Tibial nerve (tissue), 4 donors: ENCODE results near the gene RHCE. TPM values are rescaled to one million over a fixed set of nuclear protein-coding genes. Genes with fewer than 3 reads are reported as not detected.

Source experiments
- DNase-seq, 2 donors: peaks; one replicate each; pipeline ENCODE4 v3.0.0-alpha.2; 2019; ENCODE audit warnings: low spot score in 2 of 2
- H3K27ac ChIP-seq, 4 donors: fragments of 200-600 bp; sonication (generic) in 3 of 4; one replicate each; pipeline ENCODE4 v1.5.1; 2017 to 2019; ENCODE audit warnings: mild to moderate bottlenecking in 1 of 4
- H3K27me3 ChIP-seq, 2 donors: fragments of 200-600 bp; sonication (generic) in 1 of 2; one replicate each; pipeline versions ENCODE4 v1.5.1 to v1.6.0; 2017 to 2019
- H3K36me3 ChIP-seq, 3 donors: fragments of 200-600 bp; sonication (generic); one replicate each; pipeline ENCODE4 v1.5.1; 2018 to 2019
- H3K4me1 ChIP-seq, 4 donors: fragments of 200-600 bp; sonication (generic) in 3 of 4; one replicate each; pipeline ENCODE4 v1.5.1; 2017 to 2019
- H3K4me3 ChIP-seq, 4 donors: fragments of 200-600 bp; sonication (generic) in 3 of 4; one replicate each; pipeline ENCODE4 v1.5.1; 2017 to 2019; ENCODE audit warnings: mild to moderate bottlenecking in 1 of 4, moderate library complexity in 1 of 4
- H3K9me3 ChIP-seq, 4 donors: fragments of 200-600 bp; sonication (generic) in 3 of 4; one replicate each; pipeline ENCODE4 v1.5.1; 2017 to 2019
- CTCF ChIP-seq, 5 experiments: fragments of 200-600 bp in 3 of 5; fragments of 450-650 bp in 2 of 5; sonication (generic) in 3 of 5; IDR thresholded peaks; one replicate each; pipeline ENCODE4 v1.5.1; 2016 to 2019; ENCODE audit warnings: antibody characterized with exemption in 5 of 5, mild to moderate bottlenecking in 3 of 5, moderate library complexity in 2 of 5
- EP300 ChIP-seq, 2 donors: sonication (generic); formaldehyde crosslinking; IDR thresholded peaks; one replicate each; pipeline ENCODE4 v1.6.1; 2017; ENCODE audit warnings: antibody characterized with exemption in 2 of 2, mild to moderate bottlenecking in 1 of 2
- POLR2A ChIP-seq, 2 donors: fragments of 450-650 bp; IDR thresholded peaks; one replicate each; pipeline ENCODE4 v1.6.1; 2017; ENCODE audit warnings: antibody characterized with exemption in 2 of 2, mild to moderate bottlenecking in 2 of 2, moderate library complexity in 2 of 2
- WGBS, 2 donors: methylation state at CpG; one replicate each; pipeline ENCODE4 v1.1.5; 2018; 5-methylcytosine and 5-hydroxymethylcytosine counted together
- total RNA-seq, 4 donors: library from RNA; depleted of rRNA; stranded (reverse); fragments of >200 nt; gene quantifications; one replicate each; pipeline ENCODE4 v1.1.0, GENCODE V29; 2016

RHCE gene
- total RNA-seq, 4 donors from 2014 or later, result 0.22 TPM; not detected in 3

GRCh38 chr1:25443030-25443699 is 22.5 kb upstream of the RHCE start:
- H3K9me3 ChIP-seq, result no peaks in the 10 kb centered on the region
- H3K4me1 ChIP-seq, result peaks cover 0 to 11% (median 0%) of the 10 kb centered on the region in 4 donors
- peaks cover 0 to 16% (median 0%) of the 10 kb centered on the region in 3 donors for H3K36me3 ChIP-seq
- TF ChIP-seq EP300 (IDR thresholded peaks at IDR 0.05), result no peak
- TF ChIP-seq CTCF (IDR thresholded peaks at IDR 0.05), result no peak
- no peak for TF ChIP-seq POLR2A (IDR thresholded peaks at IDR 0.05)
- H3K27me3 ChIP-seq, result no peaks in the 10 kb centered on the region
- DNase-seq, result no peak
- WGBS, 2 donors, result 92% methylated on average over 4 of the region's 4 CpGs
- no peak overlapping the region for H3K27ac ChIP-seq
- no peak overlapping the region for H3K4me3 ChIP-seq

- no peak for DNase-seq
- peaks cover 0 to 11% (median 0%) of the 10 kb centered on the region in 4 donors for H3K4me1 ChIP-seq
- 73 to 90% methylated on average over 1 of the region's 1 CpG for WGBS, 2 donors
- peaks cover 0 to 6% (median 0%) of the 10 kb centered on the region in 3 donors for H3K36me3 ChIP-seq
- H3K9me3 ChIP-seq, result no peaks in the 10 kb centered on the region
- H3K4me3 ChIP-seq, result no peak overlapping the region
- no peaks in the 10 kb centered on the region for H3K27me3 ChIP-seq
- no peak overlapping the region for H3K27ac ChIP-seq
- TF ChIP-seq CTCF (IDR thresholded peaks at IDR 0.05) (no peak), EP300 (IDR thresholded peaks at IDR 0.05) (no peak), POLR2A (IDR thresholded peaks at IDR 0.05) (no peak)
Observed at GRCh38 chr1:25442178-25442577, 21.6 kb upstream of the RHCE start.

GRCh38 chr1:25439287-25439686 is 18.7 kb upstream of the RHCE start:
- Histone ChIP-seq H3K36me3 (no peaks in the 10 kb centered on the region), H3K9me3 (no peaks in the 10 kb centered on the region), H3K4me3 (no peak overlapping the region), H3K27me3 (no peaks in the 10 kb centered on the region), H3K4me1 (peaks cover 0 to 29% (median 19%) of the 10 kb centered on the region in 4 donors), H3K27ac (no peak overlapping the region)
- 96% methylated on average over 6 of the region's 6 CpGs for WGBS, 2 donors
- TF ChIP-seq POLR2A (IDR thresholded peaks at IDR 0.05), result no peak
- TF ChIP-seq CTCF (IDR thresholded peaks at IDR 0.05), result no peak
- no peak for TF ChIP-seq EP300 (IDR thresholded peaks at IDR 0.05)
- DNase-seq, result no peak

- Histone ChIP-seq H3K36me3 (no peaks in the 10 kb centered on the region), H3K4me1 (peaks cover 0 to 45% (median 29%) of the 10 kb centered on the region in 4 donors), H3K9me3 (no peaks in the 10 kb centered on the region), H3K27me3 (no peaks in the 10 kb centered on the region), H3K4me3 (no peak overlapping the region), H3K27ac (no peak overlapping the region)
- DNase-seq, result no peak
- 97% methylated on average over 8 of the region's 8 CpGs for WGBS, 2 donors
- TF ChIP-seq POLR2A (IDR thresholded peaks at IDR 0.05), result no peak
- TF ChIP-seq CTCF (IDR thresholded peaks at IDR 0.05), result no peak
- no peak for TF ChIP-seq EP300 (IDR thresholded peaks at IDR 0.05)
Observed at GRCh38 chr1:25437672-25438071, 17.0 kb upstream of the RHCE start.

- Histone ChIP-seq H3K27me3 (no peaks in the 10 kb centered on the region), H3K4me1 (peaks cover 0 to 54% (median 35%) of the 10 kb centered on the region in 4 donors), H3K9me3 (no peaks in the 10 kb centered on the region), H3K36me3 (no peaks in the 10 kb centered on the region), H3K4me3 (no peak overlapping the region), H3K27ac (peak overlapping the region in 2 of 4 donors; percentile 22 to 53)
- no peak for TF ChIP-seq CTCF (IDR thresholded peaks at IDR 0.05)
- peak in 1 of 2 donors; percentile 16 for TF ChIP-seq EP300 (IDR thresholded peaks at IDR 0.05)
- WGBS, 2 donors, result 34 to 39% methylated on average over 4 of the region's 4 CpGs
- no peak for DNase-seq
Observed at GRCh38 chr1:25435397-25436108, 14.9 kb upstream of the RHCE start.
